ENCODE data around the gene KLHL29. TPM values are rescaled to one million over a fixed set of nuclear protein-coding genes. Genes with fewer than 3 reads are reported as not detected.

Gene KLHL29
- total and polyA plus RNA-seq, 2 of the 13 experiments (the other 11 are each of a cell fraction or from before 2014, with no cell fraction given): 0.01 TPM; not detected in 1

DNA sequence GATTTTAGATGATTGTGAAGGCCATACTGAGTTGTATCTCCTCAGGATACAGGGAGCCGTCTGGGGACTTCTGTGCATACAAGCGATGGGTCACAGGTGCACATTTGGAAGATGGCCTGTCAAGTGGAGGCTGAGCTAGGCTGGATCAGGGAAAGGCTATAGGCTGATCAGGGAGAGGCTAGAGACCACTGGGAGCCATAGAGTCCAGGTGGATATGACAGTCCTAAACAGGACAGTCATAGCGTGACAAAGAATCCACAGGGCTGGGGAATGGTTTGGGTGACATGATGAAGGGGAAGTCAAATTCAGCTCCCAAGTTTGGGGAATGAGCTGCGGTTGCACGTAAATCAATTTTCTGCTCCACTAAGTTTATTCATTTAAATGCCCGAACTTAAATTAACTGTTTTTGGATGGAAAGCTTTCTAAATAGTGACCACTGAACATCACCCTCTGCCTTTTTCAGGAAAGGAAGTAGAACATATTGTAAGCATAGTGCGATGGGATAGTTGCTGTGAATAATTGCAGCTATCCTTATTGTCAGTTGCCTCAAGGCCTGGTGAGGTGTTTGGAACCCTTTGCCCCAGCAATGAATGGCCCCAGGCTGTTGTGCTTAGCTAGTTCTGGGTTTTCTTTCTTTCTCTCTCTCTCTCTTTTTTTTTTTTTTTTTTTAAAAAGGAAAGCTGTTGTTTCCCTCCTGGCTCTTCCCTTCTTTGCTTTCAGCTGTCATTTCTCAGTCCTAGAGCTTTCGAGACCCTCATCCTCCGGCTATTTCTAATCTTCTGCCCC is 50.5 kb downstream of the KLHL29 start:
- CTCF ChIA-PET (ENCODE audit: low intra/inter-chr PET ratio, low total read pairs): no interaction called here
- Histone ChIP-seq H3K27ac (ENCODE audit: extremely low read length, insufficient read depth, low read length) (no peak overlapping the region), H3K79me2 (ENCODE audit: insufficient read depth, low read length) (no peaks in the 10 kb centered on the region), H3K27me3 (ENCODE audit: control insufficient read depth in 1 of 2, insufficient read depth in 2 of 2, low read length in 2 of 2) (0 out of 5 replicates have a peak, but pooled peaks cover 0 to 5% of the 10 kb centered on the region in 2 experiments), H3K36me3 (replicated peaks in 1 of 2; ENCODE audit: control insufficient read depth in 1 of 2, insufficient read depth in 2 of 2, low read length in 2 of 2) (no peaks in the 10 kb centered on the region), H3K9ac (ENCODE audit: insufficient read depth, low read depth, low read length) (no peak overlapping the region), H3K4me1 (ENCODE audit: insufficient read depth, low read length) (no peaks in the 10 kb centered on the region), H3K9me3 (ENCODE audit: low read length) (no peaks in the 10 kb centered on the region), H3K4me3 (replicated peaks in 1 of 3; ENCODE audit: insufficient read depth in 1 of 3, low read depth in 2 of 3, low read length in 3 of 3) (no peak overlapping the region), H4K20me1 (ENCODE audit: insufficient read depth, low read length) (no peaks in the 10 kb centered on the region), H3K4me2 (ENCODE audit: low read depth, low read length) (no peak overlapping the region), H2AFZ (ENCODE audit: low read length) (no peak overlapping the region)
- ATAC-seq: no peak
- POLR2A ChIA-PET: no interaction called here
- TF ChIP-seq, protein P1, sequence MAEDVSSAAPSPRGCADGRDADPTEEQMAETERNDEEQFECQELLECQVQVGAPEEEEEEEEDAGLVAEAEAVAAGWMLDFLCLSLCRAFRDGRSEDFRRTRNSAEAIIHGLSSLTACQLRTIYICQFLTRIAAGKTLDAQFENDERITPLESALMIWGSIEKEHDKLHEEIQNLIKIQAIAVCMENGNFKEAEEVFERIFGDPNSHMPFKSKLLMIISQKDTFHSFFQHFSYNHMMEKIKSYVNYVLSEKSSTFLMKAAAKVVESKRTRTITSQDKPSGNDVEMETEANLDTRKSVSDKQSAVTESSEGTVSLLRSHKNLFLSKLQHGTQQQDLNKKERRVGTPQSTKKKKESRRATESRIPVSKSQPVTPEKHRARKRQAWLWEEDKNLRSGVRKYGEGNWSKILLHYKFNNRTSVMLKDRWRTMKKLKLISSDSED (CRISPR knock-in tag; IDR thresholded peaks at IDR 0.05): no peak
- TF ChIP-seq ZFP36 (IDR thresholded peaks at IDR 0.05; ENCODE audit: borderline replicate concordance, low read depth, low read length, partially characterized antibody) (no peak), ZNF607 (CRISPR knock-in tag; IDR thresholded peaks at IDR 0.05; ENCODE audit: borderline replicate concordance) (no peak), ZNF563 (CRISPR knock-in tag; IDR thresholded peaks at IDR 0.05) (no peak), ZNF33A (CRISPR knock-in tag; IDR thresholded peaks at IDR 0.05; ENCODE audit: borderline replicate concordance) (no peak), ZFY (CRISPR knock-in tag; IDR thresholded peaks at IDR 0.05) (no peak)
- TF ChIP-seq, protein P2, sequence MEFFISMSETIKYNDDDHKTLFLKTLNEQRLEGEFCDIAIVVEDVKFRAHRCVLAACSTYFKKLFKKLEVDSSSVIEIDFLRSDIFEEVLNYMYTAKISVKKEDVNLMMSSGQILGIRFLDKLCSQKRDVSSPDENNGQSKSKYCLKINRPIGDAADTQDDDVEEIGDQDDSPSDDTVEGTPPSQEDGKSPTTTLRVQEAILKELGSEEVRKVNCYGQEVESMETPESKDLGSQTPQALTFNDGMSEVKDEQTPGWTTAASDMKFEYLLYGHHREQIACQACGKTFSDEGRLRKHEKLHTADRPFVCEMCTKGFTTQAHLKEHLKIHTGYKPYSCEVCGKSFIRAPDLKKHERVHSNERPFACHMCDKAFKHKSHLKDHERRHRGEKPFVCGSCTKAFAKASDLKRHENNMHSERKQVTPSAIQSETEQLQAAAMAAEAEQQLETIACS (CRISPR knock-in tag; IDR thresholded peaks at IDR 0.05): no peak
- no TSS peak for BruUV-seq (replicated peaks)
- 45% methylated on average over 9 of the region's 9 CpGs for WGBS (ENCODE audit: low lambda C conversion rate)
- DNase-seq (ENCODE audit: low spot score): no peak
- FAIRE-seq: no peak
- intact Hi-C loops (cut with micrococcal nuclease; ENCODE audit: unreplicated experiment) (no loop called here), in situ Hi-C loops (cut with HindIII; ENCODE audit: extremely low pct_ligation_motif_present, low pct_unique_long_range_greater_than_20kb) (no loop called here)

Measured in HepG2 (cell line).